ENCODE data around the gene MYOF.
"Not testable (repeated sequence)": the region's sequence is repeated elsewhere in the genome, so short reads cannot be mapped to it uniquely, and the experiment has no call there.

The MYOF gene

DNA sequence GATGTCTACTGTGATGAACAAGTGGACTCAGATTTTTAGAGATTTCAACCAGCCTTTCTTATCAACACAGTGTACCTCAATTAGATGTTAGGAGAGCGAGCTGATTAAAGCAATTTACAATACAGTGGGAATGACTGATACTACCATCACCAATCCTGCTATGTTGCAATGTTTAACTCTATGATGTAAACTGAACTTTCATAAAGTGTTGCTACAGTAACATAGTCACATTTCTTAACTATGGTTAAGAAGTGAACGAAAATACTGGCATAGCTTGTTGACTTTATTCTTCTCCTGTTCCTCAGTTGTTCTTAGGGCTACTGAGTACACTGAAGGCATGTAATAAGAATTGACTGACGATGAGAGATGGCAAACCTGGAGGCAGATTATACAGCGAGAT lies 139.8 kb downstream of the MYOF start:
- H3K36me3 ChIP-seq (ENCODE audit: control insufficient read depth in 1 of 2, insufficient read depth in 2 of 2, low read length in 2 of 2): peaks cover 60 to 88% of the 10 kb centered on the region in 2 donors
- H3K4me1 ChIP-seq (ENCODE audit: control insufficient read depth in 1 of 2, insufficient read depth in 2 of 2, low read length in 2 of 2): no peaks in the 10 kb centered on the region
- H3K27me3 ChIP-seq (ENCODE audit: low read depth, low read length): no peaks in the 10 kb centered on the region
- H3K4me3 ChIP-seq (ENCODE audit: low read depth in 1 of 2, low read length in 2 of 2): no peak overlapping the region
- H3K27ac ChIP-seq (ENCODE audit: low read length): no peak overlapping the region
- no peaks in the 10 kb centered on the region for H3K9me3 ChIP-seq (ENCODE audit: control insufficient read depth in 1 of 2, low read length in 2 of 2)

GRCh38 chr10:93337309-93337721 lies 144.8 kb downstream of the MYOF start:
- peaks cover 68 to 96% of the 10 kb centered on the region in 2 donors for H3K36me3 ChIP-seq (ENCODE audit: control insufficient read depth in 1 of 2, insufficient read depth in 2 of 2, low read length in 2 of 2)
- H3K9me3 ChIP-seq (ENCODE audit: control insufficient read depth in 1 of 2, low read length in 2 of 2): no peaks in the 10 kb centered on the region
- no peaks in the 10 kb centered on the region for H3K4me1 ChIP-seq (ENCODE audit: control insufficient read depth in 1 of 2, insufficient read depth in 2 of 2, low read length in 2 of 2)
- no peaks in the 10 kb centered on the region for H3K27me3 ChIP-seq (ENCODE audit: low read depth, low read length)
- H3K4me3 ChIP-seq (ENCODE audit: low read depth in 1 of 2, low read length in 2 of 2): no peak overlapping the region
- no peak overlapping the region for H3K27ac ChIP-seq (ENCODE audit: low read length)

- H3K9me3 ChIP-seq (ENCODE audit: control insufficient read depth in 1 of 2, low read length in 2 of 2): no peaks in the 10 kb centered on the region
These were observed 145.5 kb downstream of the MYOF start for GRCh38 chr10:93336678-93337077.

GRCh38 chr10:93336110-93336509 lies 146.0 kb downstream of the MYOF start:
- Histone ChIP-seq H3K27me3 (ENCODE audit: low read depth, low read length) (no peaks in the 10 kb centered on the region), H3K4me3 (ENCODE audit: low read depth in 1 of 2, low read length in 2 of 2) (no peak overlapping the region), H3K27ac (ENCODE audit: low read length) (no peak overlapping the region), H3K36me3 (ENCODE audit: control insufficient read depth in 1 of 2, insufficient read depth in 2 of 2, low read length in 2 of 2) (peaks cover 67 to 93% of the 10 kb centered on the region in 2 donors), H3K9me3 (ENCODE audit: control insufficient read depth in 1 of 2, low read length in 2 of 2) (no peaks in the 10 kb centered on the region), H3K4me1 (ENCODE audit: control insufficient read depth in 1 of 2, insufficient read depth in 2 of 2, low read length in 2 of 2) (no peaks in the 10 kb centered on the region)

More at GRCh38 chr10:93336678-93337077, 145.5 kb downstream of the MYOF start:
- Histone ChIP-seq H3K27me3 (ENCODE audit: low read depth, low read length) (no peaks in the 10 kb centered on the region), H3K27ac (ENCODE audit: low read length) (no peak overlapping the region), H3K36me3 (ENCODE audit: control insufficient read depth in 1 of 2, insufficient read depth in 2 of 2, low read length in 2 of 2) (peaks cover 66 to 94% of the 10 kb centered on the region in 2 donors), H3K4me1 (ENCODE audit: control insufficient read depth in 1 of 2, insufficient read depth in 2 of 2, low read length in 2 of 2) (no peaks in the 10 kb centered on the region), H3K4me3 (ENCODE audit: low read depth in 1 of 2, low read length in 2 of 2) (no peak overlapping the region)

- H3K27me3 ChIP-seq (ENCODE audit: low read depth, low read length): no peaks in the 10 kb centered on the region
- no peak overlapping the region for H3K27ac ChIP-seq (ENCODE audit: low read length)
- H3K4me3 ChIP-seq (ENCODE audit: low read depth in 1 of 2, low read length in 2 of 2): no peak overlapping the region
- H3K9me3 ChIP-seq (ENCODE audit: control insufficient read depth in 1 of 2, low read length in 2 of 2): no peaks in the 10 kb centered on the region
- H3K4me1 ChIP-seq (ENCODE audit: control insufficient read depth in 1 of 2, insufficient read depth in 2 of 2, low read length in 2 of 2): no peaks in the 10 kb centered on the region
- peaks cover 55 to 92% of the 10 kb centered on the region in 2 donors for H3K36me3 ChIP-seq (ENCODE audit: control insufficient read depth in 1 of 2, insufficient read depth in 2 of 2, low read length in 2 of 2)
These were observed 147.2 kb downstream of the MYOF start for GRCh38 chr10:93334901-93335327.

DNA sequence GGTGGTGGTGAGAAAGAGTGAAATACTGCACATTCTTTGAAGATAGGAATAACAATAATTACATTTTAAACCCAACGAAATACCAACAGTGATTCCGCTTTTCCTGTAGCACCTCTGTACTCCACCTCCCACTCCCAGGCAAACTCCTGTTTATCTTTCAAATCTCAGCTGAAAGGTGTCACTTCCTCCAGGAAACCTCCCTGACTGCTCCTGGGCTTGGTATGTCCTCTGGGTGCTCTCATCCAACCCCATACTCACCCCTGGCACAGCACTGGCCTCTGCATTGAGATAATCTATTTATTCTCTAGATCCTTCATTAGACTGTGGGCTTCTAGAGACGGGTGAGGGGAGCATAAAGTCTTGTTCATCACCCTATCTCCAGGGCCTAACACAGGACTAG lies 148.0 kb downstream of the MYOF start:
- Histone ChIP-seq H3K27ac (ENCODE audit: low read length) (no peak overlapping the region), H3K4me1 (ENCODE audit: control insufficient read depth in 1 of 2, insufficient read depth in 2 of 2, low read length in 2 of 2) (no peaks in the 10 kb centered on the region), H3K27me3 (ENCODE audit: low read depth, low read length) (no peaks in the 10 kb centered on the region), H3K36me3 (ENCODE audit: control insufficient read depth in 1 of 2, insufficient read depth in 2 of 2, low read length in 2 of 2) (peaks cover 60 to 94% of the 10 kb centered on the region in 2 donors), H3K4me3 (ENCODE audit: low read depth in 1 of 2, low read length in 2 of 2) (no peak overlapping the region), H3K9me3 (ENCODE audit: control insufficient read depth in 1 of 2, low read length in 2 of 2) (no peaks in the 10 kb centered on the region)

- Histone ChIP-seq H3K9me3 (ENCODE audit: control insufficient read depth in 1 of 2, low read length in 2 of 2) (no peaks in the 10 kb centered on the region), H3K27me3 (ENCODE audit: low read depth, low read length) (no peaks in the 10 kb centered on the region), H3K27ac (ENCODE audit: low read length) (no peak overlapping the region), H3K4me3 (ENCODE audit: low read depth in 1 of 2, low read length in 2 of 2) (no peak overlapping the region), H3K4me1 (ENCODE audit: control insufficient read depth in 1 of 2, insufficient read depth in 2 of 2, low read length in 2 of 2) (no peaks in the 10 kb centered on the region), H3K36me3 (ENCODE audit: control insufficient read depth in 1 of 2, insufficient read depth in 2 of 2, low read length in 2 of 2) (peaks cover 63 to 94% of the 10 kb centered on the region in 2 donors)
These were observed 148.7 kb downstream of the MYOF start for GRCh38 chr10:93333278-93333978.

DNA sequence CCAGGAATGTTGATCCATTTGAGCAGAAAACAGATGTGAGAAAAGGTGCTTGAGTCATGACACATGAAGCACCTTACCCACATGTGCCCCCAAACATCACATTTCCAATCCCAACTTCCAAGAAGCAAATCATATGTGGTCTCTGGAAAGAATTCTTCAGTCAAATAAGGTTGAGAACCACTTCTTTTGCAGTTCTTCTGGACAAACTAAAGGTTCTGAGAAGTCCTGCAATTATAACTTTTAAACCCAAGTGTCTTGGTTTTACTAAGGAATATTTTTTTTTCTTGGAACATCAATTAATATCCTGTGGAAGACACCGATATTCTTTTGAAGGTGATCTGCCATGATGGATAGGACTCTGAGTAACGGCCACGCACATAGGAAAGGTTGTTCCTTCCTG lies 151.3 kb downstream of the MYOF start:
- H3K27ac ChIP-seq (ENCODE audit: low read length): no peak overlapping the region
- peaks cover 53 to 94% of the 10 kb centered on the region in 2 donors for H3K36me3 ChIP-seq (ENCODE audit: control insufficient read depth in 1 of 2, insufficient read depth in 2 of 2, low read length in 2 of 2)
- no peak overlapping the region for H3K4me3 ChIP-seq (ENCODE audit: low read depth in 1 of 2, low read length in 2 of 2)
- no peaks in the 10 kb centered on the region for H3K27me3 ChIP-seq (ENCODE audit: low read depth, low read length)
- H3K4me1 ChIP-seq (ENCODE audit: control insufficient read depth in 1 of 2, insufficient read depth in 2 of 2, low read length in 2 of 2): no peaks in the 10 kb centered on the region
- H3K9me3 ChIP-seq (ENCODE audit: control insufficient read depth in 1 of 2, low read length in 2 of 2): no peaks in the 10 kb centered on the region

GRCh38 chr10:93319896-93320295 lies 162.2 kb downstream of the MYOF start:
- no peak overlapping the region for H3K4me3 ChIP-seq (ENCODE audit: low read depth in 1 of 2, low read length in 2 of 2)
- no peaks in the 10 kb centered on the region for H3K9me3 ChIP-seq (ENCODE audit: control insufficient read depth in 1 of 2, low read length in 2 of 2)
- H3K36me3 ChIP-seq (ENCODE audit: control insufficient read depth in 1 of 2, insufficient read depth in 2 of 2, low read length in 2 of 2): peaks cover 46 to 87% of the 10 kb centered on the region in 2 donors
- no peaks in the 10 kb centered on the region for H3K4me1 ChIP-seq (ENCODE audit: control insufficient read depth in 1 of 2, insufficient read depth in 2 of 2, low read length in 2 of 2)
- no peaks in the 10 kb centered on the region for H3K27me3 ChIP-seq (ENCODE audit: low read depth, low read length)
- H3K27ac ChIP-seq (ENCODE audit: low read length): no peak overlapping the region

DNA sequence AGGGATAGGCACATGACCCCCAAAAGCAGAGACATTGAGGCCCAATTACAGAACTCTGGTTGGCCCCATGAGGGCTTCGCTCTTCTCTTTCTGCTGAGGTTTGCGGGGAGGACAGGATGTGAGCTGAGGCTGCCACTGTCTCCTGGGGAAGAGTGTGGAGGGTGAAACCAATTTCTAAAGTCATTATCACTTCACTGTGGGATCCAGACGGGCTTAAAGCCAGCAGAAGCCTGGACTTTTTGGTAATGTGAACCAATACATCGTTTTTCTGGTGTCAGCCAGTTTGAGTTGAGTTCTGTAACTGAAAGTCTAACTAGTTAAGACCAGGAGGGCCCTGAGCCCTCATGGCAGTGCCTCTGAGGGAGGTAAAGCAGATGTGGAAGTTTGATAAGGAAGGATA lies 163.0 kb downstream of the MYOF start:
- Histone ChIP-seq H3K4me3 (ENCODE audit: low read depth in 1 of 2, low read length in 2 of 2) (no peak overlapping the region), H3K27ac (ENCODE audit: low read length) (no peak overlapping the region), H3K9me3 (ENCODE audit: control insufficient read depth in 1 of 2, low read length in 2 of 2) (no peaks in the 10 kb centered on the region), H3K4me1 (ENCODE audit: control insufficient read depth in 1 of 2, insufficient read depth in 2 of 2, low read length in 2 of 2) (no peaks in the 10 kb centered on the region), H3K36me3 (ENCODE audit: control insufficient read depth in 1 of 2, insufficient read depth in 2 of 2, low read length in 2 of 2) (peaks cover 48 to 90% of the 10 kb centered on the region in 2 donors), H3K27me3 (ENCODE audit: low read depth, low read length) (no peaks in the 10 kb centered on the region)

- no peak overlapping the region for H3K4me3 ChIP-seq (ENCODE audit: low read depth in 1 of 2, low read length in 2 of 2)
- H3K9me3 ChIP-seq (ENCODE audit: control insufficient read depth in 1 of 2, low read length in 2 of 2): no peaks in the 10 kb centered on the region
- no peaks in the 10 kb centered on the region for H3K4me1 ChIP-seq (ENCODE audit: control insufficient read depth in 1 of 2, insufficient read depth in 2 of 2, low read length in 2 of 2)
- H3K36me3 ChIP-seq (ENCODE audit: control insufficient read depth in 1 of 2, insufficient read depth in 2 of 2, low read length in 2 of 2): peaks cover 45 to 88% of the 10 kb centered on the region in 2 donors
- no peak overlapping the region for H3K27ac ChIP-seq (ENCODE audit: low read length)
- no peaks in the 10 kb centered on the region for H3K27me3 ChIP-seq (ENCODE audit: low read depth, low read length)
These were observed 166.9 kb downstream of the MYOF start for GRCh38 chr10:93315246-93315645.

DNA sequence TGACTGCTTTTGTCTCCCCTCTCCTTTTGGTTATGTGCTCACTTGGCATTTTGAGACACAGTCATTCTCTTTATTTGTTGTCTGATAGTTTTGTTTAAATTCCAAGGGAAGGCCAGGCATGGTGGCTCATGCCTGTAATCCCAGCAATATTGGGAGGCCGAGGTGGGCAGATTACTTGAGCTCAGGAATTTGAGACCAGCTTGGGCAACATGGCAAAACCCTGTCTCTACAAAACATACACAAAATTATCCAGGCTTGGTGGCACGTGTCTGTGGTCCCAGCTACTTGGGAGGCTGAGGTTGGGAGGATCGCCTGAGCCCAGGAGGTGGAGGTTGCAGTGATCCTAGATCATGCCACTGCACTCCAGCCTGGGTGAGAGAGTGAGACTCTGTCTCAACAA lies 167.5 kb downstream of the MYOF start:
- peaks cover 46 to 88% of the 10 kb centered on the region in 2 donors for H3K36me3 ChIP-seq (ENCODE audit: control insufficient read depth in 1 of 2, insufficient read depth in 2 of 2, low read length in 2 of 2)
- H3K27me3 ChIP-seq (ENCODE audit: low read depth, low read length); H3K4me3 ChIP-seq (ENCODE audit: low read depth in 1 of 2, low read length in 2 of 2): not testable (repeated sequence)

More for the DNA sequence above, 167.5 kb downstream of the MYOF start:
- H3K9me3 ChIP-seq (ENCODE audit: control insufficient read depth in 1 of 2, low read length in 2 of 2); H3K4me1 ChIP-seq (ENCODE audit: control insufficient read depth in 1 of 2, insufficient read depth in 2 of 2, low read length in 2 of 2); H3K27ac ChIP-seq (ENCODE audit: low read length): not testable (repeated sequence)
